SK-N-SH (cell line): ENCODE measurements around the gene NOD2. TPM values are rescaled to one million over a fixed set of nuclear protein-coding genes. Genes with fewer than 3 reads are reported as not detected.

ENCODE experiments used
- CTCF ChIA-PET: fragments of 300-600, 350-600 bp; formaldehyde crosslinking; extraction: SDS; loops from one replicate; lab custom pipeline; 2021; lab: Yijun Ruan, JAX
- POLR2A ChIA-PET: fragments of 350-600 bp; sonication (Branson Sonifier 250); formaldehyde crosslinking; extraction: SDS; loops from one replicate; lab custom pipeline; 2020; ENCODE audit warnings: antibody characterized with exemption, inconsistent platforms; lab: Yijun Ruan, JAX
- DNase-seq: peaks from one replicate; pipeline ENCODE4 v3.0.0; 2012
- H2AFZ ChIP-seq: fragments of 200-600 bp; sonication (generic); 2 replicates; pipeline ENCODE4 v1.8.1; 2016; ENCODE audit warnings: antibody characterized with exemption, mild to moderate bottlenecking, low read depth
- H3F3A ChIP-seq: fragments of 200-600 bp; sonication (generic); replicated peaks from 2 replicates; pipeline ENCODE3; 2016; ENCODE audit warnings: antibody characterized with exemption, mild to moderate bottlenecking; ENCODE audit not compliant: insufficient read depth
- H3K27ac ChIP-seq, 2 experiments: fragments of 200-500 bp in 1 of 2; fragments of 200-600 bp in 1 of 2; sonication (Bioruptor generic) in 1 of 2; sonication (generic), shearing (Covaris generic) in 1 of 2; 2 replicates each; pipeline versions ENCODE4 v1.5.1 to v1.6.1; 2014 to 2016; ENCODE audit warnings: low read depth in 2 of 2, inconsistent platforms in 1 of 2, low read length in 1 of 2, mild to moderate bottlenecking in 1 of 2, mixed read lengths in 1 of 2
- H3K27me3 ChIP-seq: fragments of 200-600 bp; sonication (generic), shearing (Covaris generic); 2 replicates; pipeline ENCODE4 v1.6.1; 2016; ENCODE audit warnings: mixed run types; ENCODE audit not compliant: insufficient read depth
- H3K36me3 ChIP-seq, 2 experiments: fragments of 200-500 bp in 1 of 2; fragments of 200-600 bp in 1 of 2; sonication (Bioruptor generic) in 1 of 2; sonication (generic) in 1 of 2; replicated peaks in 1 of 2; 2 replicates each; pipeline versions ENCODE3 to v1.5.1; 2014 to 2016; ENCODE audit warnings: low read length in 1 of 2, mild to moderate bottlenecking in 1 of 2; ENCODE audit not compliant: insufficient read depth in 2 of 2, control insufficient read depth in 1 of 2
- H3K4me1 ChIP-seq, 2 experiments: fragments of 200-500 bp in 1 of 2; fragments of 200-600 bp in 1 of 2; sonication (Bioruptor generic) in 1 of 2; sonication (generic), shearing (Covaris generic) in 1 of 2; 2 replicates each; pipeline versions ENCODE4 v1.5.1 to v1.6.1; 2014 to 2016; ENCODE audit warnings: low read depth in 1 of 2, low read length in 1 of 2, mixed run types in 1 of 2; ENCODE audit not compliant: insufficient read depth in 2 of 2, control insufficient read depth in 1 of 2
- H3K4me2 ChIP-seq: fragments of 200-600 bp; sonication (generic), shearing (Covaris generic); 2 replicates; pipeline ENCODE4 v1.6.1; 2017; ENCODE audit warnings: mixed run types
- H3K4me3 ChIP-seq, 2 experiments: fragments of 200-500 bp in 1 of 2; fragments of 200-600 bp in 1 of 2; sonication (Bioruptor generic) in 1 of 2; sonication (generic), shearing (Covaris generic) in 1 of 2; 2 replicates each; pipeline versions ENCODE4 v1.5.1 to v1.8.1; 2014 to 2016; ENCODE audit warnings: low read depth in 2 of 2, inconsistent platforms in 1 of 2, low read length in 1 of 2, mild to moderate bottlenecking in 1 of 2, mixed read lengths in 1 of 2, moderate library complexity in 1 of 2
- H3K79me2 ChIP-seq: fragments of 200-600 bp; sonication (generic); 2 replicates; pipeline ENCODE4 v1.8.1; 2017; ENCODE audit warnings: mild to moderate bottlenecking; ENCODE audit not compliant: insufficient read depth
- H3K9ac ChIP-seq: fragments of 200-600 bp; sonication (generic); 2 replicates; pipeline ENCODE4 v1.6.1; 2017; ENCODE audit warnings: mixed run types
- H3K9me2 ChIP-seq: fragments of 200-600 bp; sonication (generic); 2 replicates; pipeline ENCODE4 v1.6.1; 2017; ENCODE audit warnings: mixed run types
- H3K9me3 ChIP-seq: fragments of 200-600 bp; sonication (generic); 2 replicates; pipeline ENCODE4 v1.6.1; 2017; ENCODE audit warnings: mixed run types, mild to moderate bottlenecking, moderate library complexity
- H4K20me1 ChIP-seq: fragments of 200-600 bp; sonication (generic); 2 replicates; pipeline ENCODE4 v1.6.1; 2017; ENCODE audit warnings: mild to moderate bottlenecking, mixed run types; ENCODE audit not compliant: insufficient read depth
- CHD2 ChIP-seq: fragments of 150-350 bp; IDR thresholded peaks from 2 replicates; pipeline ENCODE4 v1.6.1; 2018; ENCODE audit warnings: low read length; ENCODE audit not compliant: partially characterized antibody
- CTCF ChIP-seq: fragments of 200-600 bp; sonication (generic); IDR thresholded peaks from 2 replicates; pipeline ENCODE4 v1.6.1; 2017; ENCODE audit warnings: antibody characterized with exemption, mild to moderate bottlenecking, moderate library complexity
- ELF1 ChIP-seq: IDR thresholded peaks from 2 replicates; pipeline ENCODE4 v1.4.0; 2012
- EP300 ChIP-seq, 2 experiments: IDR thresholded peaks; 2 replicates each; pipeline versions ENCODE4 v1.4.0 to v1.6.1; 2012; ENCODE audit warnings: borderline replicate concordance in 1 of 2, low read depth in 1 of 2, low read length in 1 of 2
- FOXM1 ChIP-seq: IDR thresholded peaks from 2 replicates; pipeline ENCODE4 v1.4.0; 2012; ENCODE audit warnings: low read depth, mild to moderate bottlenecking
- JUND ChIP-seq: IDR thresholded peaks from 2 replicates; pipeline ENCODE4 v1.4.0; 2012
- MAX ChIP-seq: IDR thresholded peaks from 2 replicates; pipeline ENCODE4 v1.4.0; 2012; ENCODE audit warnings: low read depth
- MEF2A ChIP-seq: IDR thresholded peaks from 2 replicates; pipeline ENCODE4 v1.4.0; 2012; ENCODE audit warnings: low read depth, borderline replicate concordance
- NRF1 ChIP-seq: IDR thresholded peaks from 2 replicates; pipeline ENCODE4 v1.6.1; 2012; ENCODE audit warnings: low read depth, mild to moderate bottlenecking, low read length
- RAD21 ChIP-seq: IDR thresholded peaks from 2 replicates; pipeline ENCODE4 v1.6.1; 2012; ENCODE audit warnings: mild to moderate bottlenecking, low read length
- REST ChIP-seq: IDR thresholded peaks from 2 replicates; pipeline ENCODE4 v1.6.1; 2012; ENCODE audit warnings: mild to moderate bottlenecking, low read depth, low read length, moderate library complexity
- SIN3A ChIP-seq: IDR thresholded peaks from 2 replicates; pipeline ENCODE4 v1.6.1; 2012; ENCODE audit warnings: low read depth, mild to moderate bottlenecking, low read length, moderate library complexity, borderline replicate concordance
- SMC3 ChIP-seq: IDR thresholded peaks from 2 replicates; pipeline ENCODE4 v1.6.1; 2012; ENCODE audit warnings: low read depth, low read length, improper control_type of control experiment
- ZBTB33 ChIP-seq: IDR thresholded peaks from 2 replicates; pipeline ENCODE4 v1.4.0; 2012; ENCODE audit warnings: low read depth, borderline replicate concordance
- WGBS: methylation state at CpG from one replicate; pipeline ENCODE4 v1.1.6; 2017; ENCODE audit warnings: low lambda C conversion rate; 5-methylcytosine and 5-hydroxymethylcytosine counted together
- polyA plus RNA-seq, 3 experiments: library from polyadenylated mRNA; depleted of rRNA; stranded (reverse); fragments of >200 nt; gene quantifications; 2 replicates each; pipeline ENCODE4 v1.2.3, GENCODE V29; 2012

Gene NOD2
- polyA plus RNA-seq, 1 of the 3 experiments (the other 2 are of a cell fraction), result not detected

GRCh38 chr16:50676684-50677225, 16.7 kb upstream of the NOD2 start:
- Histone ChIP-seq H3K9me3 (no peaks in the 10 kb centered on the region), H3K9me2 (no peaks in the 10 kb centered on the region), H3K4me2 (no peak overlapping the region), H3F3A (no peaks in the 10 kb centered on the region), H2AFZ (no peak overlapping the region), H3K4me1 (peaks cover 0 to 3% of the 10 kb centered on the region in 2 experiments; a peak in 1 of 4 replicates), H3K36me3 (no peaks in the 10 kb centered on the region), H3K27ac (no peak overlapping the region), H3K79me2 (no peaks in the 10 kb centered on the region), H3K27me3 (no peaks in the 10 kb centered on the region), H3K9ac (no peak overlapping the region), H4K20me1 (no peaks in the 10 kb centered on the region), H3K4me3 (no peak overlapping the region)
- POLR2A ChIA-PET, result no interaction called here
- CTCF ChIA-PET, result interaction anchor here (0.6 to 16.3 kb wide), 10 partner anchors 9 to 137 kb away, joined by 3 to 168 read pairs (median 3); no protein-coding TSS in a partner anchor
- 38% methylated on average over 9 of the region's 9 CpGs for WGBS
- DNase-seq, result no peak
- TF ChIP-seq RAD21 (0 out of 2 replicates have a peak, but pooled peaks have one; percentile 4), SMC3 (no peak), MEF2A (no peak)

GRCh38 chr16:50677351-50677750, 16.1 kb upstream of the NOD2 start:
- Histone ChIP-seq H3K9me3 (no peaks in the 10 kb centered on the region), H3K27me3 (no peaks in the 10 kb centered on the region), H3K9me2 (no peaks in the 10 kb centered on the region), H3K4me2 (no peak overlapping the region), H2AFZ (no peak overlapping the region), H4K20me1 (no peaks in the 10 kb centered on the region)
- CTCF ChIA-PET, result interaction anchor here (0.8 to 16.3 kb wide), 9 partner anchors 8 to 127 kb away, joined by 3 to 168 read pairs (median 3); no protein-coding TSS in a partner anchor
- TF ChIP-seq CTCF, result peak; percentile 34; the same call in 1 of the 2 replicates
- TF ChIP-seq SIN3A, result no peak
- TF ChIP-seq, all 33 proteins: peak for 1
- H3K9ac ChIP-seq, result no peak overlapping the region
- H3K36me3 ChIP-seq, result no peaks in the 10 kb centered on the region
- no peak overlapping the region for H3K27ac ChIP-seq
- DNase-seq, result peak; percentile 48
- H3K4me1 ChIP-seq, result peaks cover 0 to 3% of the 10 kb centered on the region in 2 experiments; a peak in 1 of 4 replicates
- POLR2A ChIA-PET, result no interaction called here
- H3F3A ChIP-seq, result no peaks in the 10 kb centered on the region
- WGBS, result 19% methylated on average over 3 of the region's 7 CpGs
- H3K4me3 ChIP-seq, result no peak overlapping the region
- H3K79me2 ChIP-seq, result no peaks in the 10 kb centered on the region

GRCh38 chr16:50678531-50678930, 14.9 kb upstream of the NOD2 start:
- no peak overlapping the region for H3K4me2 ChIP-seq
- H3K9me3 ChIP-seq, result no peaks in the 10 kb centered on the region
- no peak overlapping the region for H2AFZ ChIP-seq
- no peaks in the 10 kb centered on the region for H3K79me2 ChIP-seq
- DNase-seq, result no peak
- H3K27ac ChIP-seq, result no peak overlapping the region
- no peak overlapping the region for H3K4me3 ChIP-seq
- H4K20me1 ChIP-seq, result no peaks in the 10 kb centered on the region
- no peaks in the 10 kb centered on the region for H3K9me2 ChIP-seq
- WGBS, result 19% methylated on average over 3 of the region's 3 CpGs
- H3K4me1 ChIP-seq, result peaks cover 0 to 3% of the 10 kb centered on the region in 2 experiments; a peak in 1 of 4 replicates
- no peaks in the 10 kb centered on the region for H3F3A ChIP-seq
- H3K36me3 ChIP-seq, result no peaks in the 10 kb centered on the region
- ChIA-PET CTCF (interaction anchor here (0.8 to 16.3 kb wide), 7 partner anchors 8 to 654 kb away, joined by 3 to 168 read pairs (median 4); partner anchors contain the start of gene CNEP1R1), POLR2A (no interaction called here)
- H3K27me3 ChIP-seq, result no peaks in the 10 kb centered on the region
- no peak overlapping the region for H3K9ac ChIP-seq
- TF ChIP-seq EP300 (IDR thresholded peaks at IDR 0.05; ENCODE audit: borderline replicate concordance in 1 of 2, low read depth in 1 of 2, low read length in 1 of 2), result no peak
- TF ChIP-seq JUND, result no peak
- no peak for TF ChIP-seq CHD2
- no peak for TF ChIP-seq MAX
- TF ChIP-seq ELF1, result no peak
- no peak for TF ChIP-seq REST
- no peak for TF ChIP-seq FOXM1
- TF ChIP-seq RAD21, result no peak
- TF ChIP-seq NRF1, result no peak
- TF ChIP-seq ZBTB33, result no peak
